ENCODE measurements around the gene AP1G2.
A peak's percentile ranks its signal among the peaks of the same experiment; 100 is the strongest.

Gene AP1G2

DNA sequence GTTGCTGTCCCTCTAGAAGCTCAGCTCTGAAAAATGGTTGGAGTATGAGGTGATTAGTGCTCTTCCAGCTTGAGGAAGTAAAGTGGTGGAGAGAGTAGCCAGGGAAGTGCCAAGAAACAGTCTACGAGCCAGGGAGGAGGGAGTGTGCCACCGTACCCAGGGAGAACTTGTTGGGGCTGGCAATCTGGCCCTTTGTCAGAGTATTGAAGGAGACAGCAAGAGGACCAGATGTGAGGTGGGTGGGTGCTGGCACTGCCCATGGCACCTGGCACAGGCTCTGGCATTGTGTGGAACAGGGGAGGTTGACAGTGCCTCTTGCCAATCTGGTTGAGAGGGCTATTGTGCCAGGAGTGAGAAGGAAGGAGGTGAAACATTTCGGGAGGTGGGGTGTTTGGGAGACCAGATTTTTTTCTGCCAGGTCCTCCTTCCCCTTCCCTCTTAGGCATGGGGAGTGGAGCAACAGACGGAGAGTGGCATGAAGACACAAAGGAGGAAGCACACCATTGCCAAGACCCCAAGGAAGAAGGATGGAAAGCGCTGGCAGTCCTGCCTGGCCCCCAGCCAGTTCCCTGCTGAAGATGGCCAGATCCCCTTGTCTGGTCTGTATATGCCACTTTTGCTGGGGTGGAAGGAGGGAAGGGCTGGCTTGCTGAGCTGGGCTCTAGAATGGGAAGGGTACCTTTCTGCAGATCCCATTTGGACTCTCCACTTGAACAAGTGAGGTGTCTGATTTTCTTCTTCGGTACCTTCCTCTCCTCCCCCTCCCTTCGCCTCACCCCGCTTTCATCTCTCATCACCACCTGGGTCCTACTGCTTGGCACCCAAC is 53.6 kb downstream of the AP1G2 start:
- DNase-seq, result peak in 10 of 14 donors; percentile 34 to 96 (median 66)

DNA sequence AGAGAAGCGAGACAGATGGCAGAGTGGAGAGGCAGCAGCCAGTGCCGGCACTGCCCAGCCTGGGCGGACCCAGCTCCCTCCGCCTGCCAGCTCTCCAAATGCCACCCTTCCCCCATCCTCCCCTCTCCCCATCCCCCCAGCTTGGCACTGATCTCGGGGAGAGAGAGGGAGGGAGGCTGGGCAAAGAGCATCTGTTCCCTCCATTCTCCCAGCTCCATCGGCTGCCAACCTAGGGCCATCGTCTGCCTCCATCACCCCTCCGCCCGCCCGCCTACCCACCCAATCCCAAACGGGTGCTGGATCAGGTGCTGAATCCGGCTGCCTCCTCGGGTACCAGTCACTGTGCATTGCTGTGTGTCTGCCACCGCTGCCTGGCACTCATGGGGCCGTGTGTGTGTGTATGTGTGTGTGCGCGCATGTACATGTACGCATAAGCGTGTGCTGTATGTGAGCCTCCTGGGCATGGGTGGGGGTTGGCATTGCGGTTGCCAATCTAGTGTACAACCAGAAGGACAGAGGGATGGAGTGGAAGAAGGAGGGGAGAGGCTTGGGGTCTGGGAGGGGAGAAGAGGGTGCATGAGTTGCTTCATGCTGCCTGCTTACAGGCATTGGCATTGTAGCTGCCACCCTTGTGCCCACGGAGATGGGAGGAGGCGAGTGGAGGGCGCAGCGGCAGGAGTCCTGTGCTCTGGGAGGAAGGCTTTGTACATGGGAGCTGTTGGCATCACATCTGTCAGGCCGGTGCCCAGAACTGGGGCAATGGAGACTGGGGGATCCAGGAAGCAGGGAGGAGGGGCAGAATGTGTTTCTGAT is 54.4 kb downstream of the AP1G2 start:
- peak; percentile 56 to 97 (median 88) for DNase-seq

DNA sequence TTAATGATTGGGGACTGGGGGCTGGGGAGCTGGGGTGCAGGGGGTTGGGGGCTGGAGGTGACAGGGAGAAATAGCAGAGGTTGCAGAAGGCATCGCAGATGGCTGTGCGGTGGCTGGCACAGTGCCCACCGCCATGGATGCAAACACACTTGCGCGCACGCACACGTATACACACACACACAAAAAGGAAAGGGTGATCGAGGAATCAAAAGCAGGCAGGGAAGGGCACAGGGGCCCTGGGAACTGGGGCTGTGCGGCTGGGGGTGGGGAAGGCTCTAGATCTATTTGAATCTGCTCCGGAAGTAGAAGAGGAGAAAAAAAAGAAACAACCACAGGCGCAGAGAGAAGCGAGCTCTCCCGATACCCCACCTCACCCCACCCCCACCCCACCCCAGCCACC is 55.4 kb downstream of the AP1G2 start:
- peak in 4 of 14 donors; percentile 26 to 42 (median 34) for DNase-seq
